ENCODE measurements around the gene SSNA1.

DNA sequence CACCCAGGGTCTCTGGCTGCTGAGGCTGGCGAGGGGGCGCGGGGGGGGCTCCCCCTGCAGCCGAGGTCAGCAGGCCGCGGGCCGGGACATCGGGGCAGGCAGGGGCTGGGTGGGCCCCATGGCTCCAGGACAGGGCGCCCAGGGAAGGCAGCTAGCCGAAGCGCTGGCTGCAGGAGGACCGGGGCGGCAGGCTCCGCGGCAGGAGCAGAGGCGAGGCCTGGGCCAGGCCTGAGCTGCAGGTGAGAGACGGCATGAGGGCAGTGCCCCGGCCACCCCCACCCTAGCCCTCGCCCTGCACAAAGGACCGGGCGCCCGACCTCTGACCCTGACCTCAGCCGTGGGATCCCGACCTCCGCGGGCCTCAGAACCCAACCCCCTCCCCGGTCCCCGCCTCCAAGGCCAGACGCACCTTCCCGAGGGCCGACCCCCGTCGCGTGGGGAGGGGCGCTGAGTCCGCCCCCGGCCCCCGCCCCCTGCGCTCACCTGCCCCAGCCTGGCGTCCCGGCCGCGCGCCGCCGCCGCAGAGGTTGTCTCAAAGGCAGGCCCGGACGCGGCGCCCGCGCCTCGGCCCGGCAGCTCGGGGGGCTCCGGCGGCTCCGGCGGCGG, 33.1 kb downstream of the SSNA1 start:
- TF ChIP-seq EP300 (IDR thresholded peaks at IDR 0.05) (no peak), POLR2A (IDR thresholded peaks at IDR 0.05) (no peak), POLR2AphosphoS5 (IDR thresholded peaks at IDR 0.05) (no peak)
- TF ChIP-seq, protein P1, sequence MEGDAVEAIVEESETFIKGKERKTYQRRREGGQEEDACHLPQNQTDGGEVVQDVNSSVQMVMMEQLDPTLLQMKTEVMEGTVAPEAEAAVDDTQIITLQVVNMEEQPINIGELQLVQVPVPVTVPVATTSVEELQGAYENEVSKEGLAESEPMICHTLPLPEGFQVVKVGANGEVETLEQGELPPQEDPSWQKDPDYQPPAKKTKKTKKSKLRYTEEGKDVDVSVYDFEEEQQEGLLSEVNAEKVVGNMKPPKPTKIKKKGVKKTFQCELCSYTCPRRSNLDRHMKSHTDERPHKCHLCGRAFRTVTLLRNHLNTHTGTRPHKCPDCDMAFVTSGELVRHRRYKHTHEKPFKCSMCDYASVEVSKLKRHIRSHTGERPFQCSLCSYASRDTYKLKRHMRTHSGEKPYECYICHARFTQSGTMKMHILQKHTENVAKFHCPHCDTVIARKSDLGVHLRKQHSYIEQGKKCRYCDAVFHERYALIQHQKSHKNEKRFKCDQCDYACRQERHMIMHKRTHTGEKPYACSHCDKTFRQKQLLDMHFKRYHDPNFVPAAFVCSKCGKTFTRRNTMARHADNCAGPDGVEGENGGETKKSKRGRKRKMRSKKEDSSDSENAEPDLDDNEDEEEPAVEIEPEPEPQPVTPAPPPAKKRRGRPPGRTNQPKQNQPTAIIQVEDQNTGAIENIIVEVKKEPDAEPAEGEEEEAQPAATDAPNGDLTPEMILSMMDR (IDR thresholded peaks at IDR 0.05) = no peak
